Retina (tissue), 1 donor: ENCODE measurements around the gene CTSG.
A peak's percentile ranks its signal among the peaks of the same experiment; 100 is the strongest.
"Not testable (repeated sequence)": the region's sequence is repeated elsewhere in the genome, so short reads cannot be mapped to it uniquely, and the experiment has no call there.

ENCODE experiments used
- DNase-seq: peaks from one replicate; pipeline ENCODE4 v3.0.0-alpha.2; 2016

CTSG gene

GRCh38 chr14:24576182-24576581 is at the start of gene CTSG:
Gene CTSG, minus strand, starts transcription at chr14:24576250. Its CDS starts 27 bp downstream, at chr14:24576223.
- peak; percentile 25 for DNase-seq

- no peak for DNase-seq
Observed at GRCh38 chr14:24613747-24614146, 37.7 kb upstream of the CTSG start.

GRCh38 chr14:24613241-24613640 is 37.2 kb upstream of the CTSG start:
- DNase-seq: no peak

GRCh38 chr14:24612196-24612595 is 36.1 kb upstream of the CTSG start:
- DNase-seq: no peak

GRCh38 chr14:24609655-24610344 is 33.8 kb upstream of the CTSG start, which contains the start of gene GZMH:
Gene GZMH, minus strand, starts transcription at chr14:24609685. Its CDS starts 72 bp downstream, at chr14:24609613.
- DNase-seq: no peak

- DNase-seq: no peak
Observed at GRCh38 chr14:24607635-24608514, 31.8 kb upstream of the CTSG start.

GRCh38 chr14:24607081-24607480 is 31.0 kb upstream of the CTSG start:
- DNase-seq: no peak

GRCh38 chr14:24606297-24606696 is 30.2 kb upstream of the CTSG start:
- DNase-seq: no peak

- DNase-seq: peak; percentile 45
Observed at GRCh38 chr14:24605435-24606190, 29.6 kb upstream of the CTSG start.

- DNase-seq: no peak
Observed at GRCh38 chr14:24597403-24597802, 21.4 kb upstream of the CTSG start.

GRCh38 chr14:24595073-24595808 is 19.2 kb upstream of the CTSG start:
- DNase-seq: no peak

GRCh38 chr14:24591004-24591403 is 15.0 kb upstream of the CTSG start:
- not testable (repeated sequence) for DNase-seq

GRCh38 chr14:24584402-24584801 is 8.4 kb upstream of the CTSG start:
- DNase-seq: not testable (repeated sequence)

- DNase-seq: no peak
Observed at GRCh38 chr14:24578558-24578957, 2.5 kb upstream of the CTSG start.

GRCh38 chr14:24576771-24577170 is 721 bp upstream of the CTSG start:
- DNase-seq: no peak

- DNase-seq: no peak
Observed at GRCh38 chr14:24574206-24574774, 1.8 kb downstream of the CTSG start.

GRCh38 chr14:24566318-24566717 is 9.7 kb downstream of the CTSG start:
- DNase-seq: no peak

- DNase-seq: no peak
Observed at GRCh38 chr14:24565766-24566165, 10.3 kb downstream of the CTSG start.

- DNase-seq: no peak
Observed at GRCh38 chr14:24563505-24563904, 12.5 kb downstream of the CTSG start.

- DNase-seq: no peak
Observed at GRCh38 chr14:24556756-24557155, 19.3 kb downstream of the CTSG start.

- not testable (repeated sequence) for DNase-seq
Observed at GRCh38 chr14:24549064-24549463, 27.0 kb downstream of the CTSG start.

- no peak for DNase-seq
Observed at GRCh38 chr14:24542346-24542936, 33.6 kb downstream of the CTSG start.
